Activated naive CD8-positive, alpha-beta T cell treated with anti-CD3 and anti-CD28 coated beads for 36 hours (primary cell): ENCODE measurements around the gene PLA2G4E. TPM values are rescaled to one million over a fixed set of nuclear protein-coding genes. Genes with fewer than 3 reads are reported as not detected.

Experiments used
- DNase-seq: peaks from one replicate; pipeline ENCODE4 v3.0.0; 2021
- H3K27ac Mint-ChIP-seq: one replicate; pipeline ENCODE4 v1.8.0; 2022; ENCODE audit warnings: mild to moderate bottlenecking, moderate library complexity, mixed read lengths
- H3K27me3 Mint-ChIP-seq: one replicate; pipeline ENCODE4 v1.8.0; 2022; ENCODE audit warnings: mild to moderate bottlenecking, mixed read lengths
- H3K36me3 Mint-ChIP-seq: one replicate; pipeline ENCODE4 v1.8.0; 2021; ENCODE audit warnings: mild to moderate bottlenecking, mixed read lengths
- H3K4me1 Mint-ChIP-seq: one replicate; pipeline ENCODE4 v1.8.0; 2021; ENCODE audit warnings: mixed read lengths
- H3K4me3 Mint-ChIP-seq: one replicate; pipeline ENCODE4 v1.8.0; 2022; ENCODE audit warnings: mild to moderate bottlenecking, moderate library complexity, mixed read lengths
- H3K9me3 Mint-ChIP-seq: one replicate; pipeline ENCODE4 v1.8.0; 2022; ENCODE audit warnings: mixed read lengths
- total RNA-seq, 2 experiments: library from RNA; stranded (reverse); gene quantifications; one replicate each; pipeline ENCODE4 v1.2.3, GENCODE V29; 2021

Gene PLA2G4E
- total RNA-seq, 2 experiments from 2014 or later = not detected

GRCh38 chr15:41982133-41982930 lies 38.5 kb downstream of the PLA2G4E start:
- Mint-ChIP-seq H3K27me3 (no peaks in the 10 kb centered on the region), H3K4me3 (no peak overlapping the region), H3K36me3 (no peaks in the 10 kb centered on the region), H3K27ac (no peak overlapping the region), H3K9me3 (no peaks in the 10 kb centered on the region), H3K4me1 (no peaks in the 10 kb centered on the region)
- no peak for DNase-seq

DNA sequence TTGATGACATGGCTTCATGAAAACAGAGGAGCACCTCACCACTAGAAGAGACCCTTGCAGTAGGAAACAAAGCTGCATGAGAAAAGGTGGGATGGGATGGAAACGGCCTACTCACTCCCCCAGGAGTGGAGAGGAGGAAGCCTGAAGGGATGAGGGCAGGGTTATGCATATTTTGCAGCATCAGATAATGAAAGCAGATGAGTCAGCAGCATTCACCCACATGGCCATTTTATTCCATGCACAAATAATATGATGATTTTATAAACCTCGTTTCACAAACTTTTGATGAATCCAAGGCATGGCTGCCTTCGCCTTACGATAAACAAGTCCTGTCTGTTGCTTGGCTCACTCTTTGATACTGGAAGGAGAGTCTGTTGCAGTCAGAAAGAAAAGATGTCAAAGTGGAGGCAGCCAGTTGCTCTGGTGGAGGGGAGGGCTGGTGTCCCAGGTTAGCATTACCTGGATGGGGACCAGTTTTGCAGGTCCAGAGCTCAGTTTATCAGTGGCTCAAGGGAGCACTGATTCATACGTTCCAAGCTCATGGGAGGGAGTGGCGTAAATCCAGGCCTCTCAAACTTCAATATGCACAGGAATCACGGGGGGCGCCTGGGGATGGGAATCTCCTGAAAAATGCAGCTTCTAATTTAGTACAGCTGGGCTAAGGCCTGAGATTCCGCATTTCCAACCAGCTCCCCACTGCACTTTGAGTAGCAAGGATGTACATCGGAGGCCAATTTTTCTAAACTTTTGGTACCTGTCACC lies 39.3 kb downstream of the PLA2G4E start:
- H3K9me3 Mint-ChIP-seq = no peaks in the 10 kb centered on the region
- H3K36me3 Mint-ChIP-seq = no peaks in the 10 kb centered on the region
- no peak for DNase-seq
- H3K4me3 Mint-ChIP-seq = no peak overlapping the region
- H3K4me1 Mint-ChIP-seq = no peaks in the 10 kb centered on the region
- no peaks in the 10 kb centered on the region for H3K27me3 Mint-ChIP-seq
- H3K27ac Mint-ChIP-seq = no peak overlapping the region

GRCh38 chr15:41980654-41981323 lies 40.1 kb downstream of the PLA2G4E start:
- Mint-ChIP-seq H3K9me3 (no peaks in the 10 kb centered on the region), H3K27me3 (peaks cover 2% of the 10 kb centered on the region), H3K4me1 (no peaks in the 10 kb centered on the region), H3K27ac (no peak overlapping the region), H3K36me3 (no peaks in the 10 kb centered on the region), H3K4me3 (no peak overlapping the region)
- no peak for DNase-seq

GRCh38 chr15:41979493-41980266 lies 41.2 kb downstream of the PLA2G4E start:
- H3K27ac Mint-ChIP-seq = no peak overlapping the region
- no peak for DNase-seq

DNA sequence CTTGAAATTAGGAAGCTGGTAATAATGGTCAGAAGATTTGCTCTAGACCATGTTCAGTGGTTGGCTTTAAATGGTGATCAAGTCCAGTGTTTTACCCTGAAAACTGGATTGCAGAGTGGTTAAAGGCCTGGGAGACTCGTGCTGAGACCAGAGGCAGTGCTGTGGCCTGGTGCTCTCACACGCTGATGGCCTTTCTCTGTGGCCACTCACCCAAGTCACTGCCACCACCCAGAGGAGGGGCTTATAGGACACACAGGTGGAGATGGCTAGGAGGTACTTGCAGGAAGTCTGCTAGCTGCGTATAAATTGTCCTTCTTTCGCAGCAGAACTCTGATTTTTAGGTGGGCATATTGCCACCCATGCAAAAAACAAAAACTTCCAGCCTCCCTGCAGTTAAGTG lies 42.3 kb downstream of the PLA2G4E start:
- Mint-ChIP-seq H3K4me1 (peaks cover 3% of the 10 kb centered on the region), H3K9me3 (no peaks in the 10 kb centered on the region), H3K36me3 (no peaks in the 10 kb centered on the region), H3K27me3 (peaks cover 15% of the 10 kb centered on the region), H3K27ac (no peak overlapping the region), H3K4me3 (no peak overlapping the region)
- no peak for DNase-seq

More at GRCh38 chr15:41979493-41980266, 41.2 kb downstream of the PLA2G4E start:
- no peak overlapping the region for H3K4me3 Mint-ChIP-seq
- no peaks in the 10 kb centered on the region for H3K36me3 Mint-ChIP-seq
- H3K9me3 Mint-ChIP-seq = no peaks in the 10 kb centered on the region
- H3K4me1 Mint-ChIP-seq = no peaks in the 10 kb centered on the region
- H3K27me3 Mint-ChIP-seq = peaks cover 7% of the 10 kb centered on the region

DNA sequence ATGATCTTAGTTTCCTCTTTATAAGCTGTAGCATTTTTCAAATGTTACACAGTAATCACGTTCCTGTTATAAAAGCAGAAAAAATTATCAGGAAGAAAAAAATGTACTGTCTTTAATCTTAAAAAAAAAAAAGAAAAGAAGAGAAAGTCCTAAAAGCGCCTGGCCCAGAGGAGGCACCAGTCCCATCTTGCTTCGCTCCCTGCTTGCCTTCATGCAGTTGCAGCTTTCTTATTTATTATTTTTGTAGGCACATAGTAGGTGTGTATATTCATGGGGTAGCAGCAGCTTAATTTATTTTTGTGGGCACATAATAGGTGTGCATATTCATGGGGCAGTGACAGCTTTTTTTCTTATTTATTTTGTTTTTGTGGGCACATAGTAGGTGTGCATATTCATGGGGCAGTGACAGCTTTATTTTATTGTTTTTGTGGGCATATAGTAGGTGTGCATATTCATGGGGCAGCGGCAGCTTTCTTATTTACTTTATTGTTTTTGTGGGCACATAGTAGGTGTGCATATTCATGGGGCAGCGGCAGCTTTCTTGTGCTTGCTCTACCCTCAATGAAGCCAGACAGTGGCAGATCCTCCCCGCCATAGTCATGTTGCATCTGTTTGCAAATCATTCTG lies 43.0 kb downstream of the PLA2G4E start:
- Mint-ChIP-seq H3K36me3 (no peaks in the 10 kb centered on the region), H3K27ac (no peak overlapping the region), H3K4me3 (no peak overlapping the region), H3K9me3 (no peaks in the 10 kb centered on the region), H3K4me1 (peaks cover 5% of the 10 kb centered on the region), H3K27me3 (peaks cover 15% of the 10 kb centered on the region)
- DNase-seq = no peak

GRCh38 chr15:41975669-41976068 lies 45.2 kb downstream of the PLA2G4E start:
- no peaks in the 10 kb centered on the region for H3K9me3 Mint-ChIP-seq

DNA sequence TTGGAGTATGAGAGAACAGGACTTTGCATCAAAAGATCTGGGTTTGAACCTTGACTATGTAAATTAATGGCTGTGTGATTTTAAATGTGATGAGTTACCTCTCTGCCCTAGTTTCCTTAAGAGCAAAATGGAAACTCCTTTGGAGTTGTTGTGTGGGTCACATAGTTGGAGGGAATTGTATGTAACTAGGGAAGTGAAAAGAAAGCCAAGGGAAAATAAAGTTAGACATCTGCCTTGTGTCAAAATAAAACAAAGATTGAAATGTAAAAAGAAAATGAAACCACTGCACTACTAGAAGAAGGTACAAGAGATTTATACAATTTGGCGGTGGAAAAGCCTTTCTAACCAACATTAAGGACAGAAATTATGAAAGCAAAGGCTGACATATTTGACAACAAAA lies 46.8 kb downstream of the PLA2G4E start:
- Mint-ChIP-seq H3K27me3 (peaks cover 15% of the 10 kb centered on the region), H3K4me3 (no peak overlapping the region), H3K9me3 (no peaks in the 10 kb centered on the region), H3K4me1 (peaks cover 29% of the 10 kb centered on the region), H3K27ac (no peak overlapping the region), H3K36me3 (peaks cover 8% of the 10 kb centered on the region)
- DNase-seq = no peak

More at GRCh38 chr15:41975669-41976068, 45.2 kb downstream of the PLA2G4E start:
- Mint-ChIP-seq H3K4me3 (no peak overlapping the region), H3K36me3 (peaks cover 1% of the 10 kb centered on the region), H3K4me1 (peaks cover 15% of the 10 kb centered on the region), H3K27me3 (peaks cover 15% of the 10 kb centered on the region), H3K27ac (no peak overlapping the region)
- no peak for DNase-seq

DNA sequence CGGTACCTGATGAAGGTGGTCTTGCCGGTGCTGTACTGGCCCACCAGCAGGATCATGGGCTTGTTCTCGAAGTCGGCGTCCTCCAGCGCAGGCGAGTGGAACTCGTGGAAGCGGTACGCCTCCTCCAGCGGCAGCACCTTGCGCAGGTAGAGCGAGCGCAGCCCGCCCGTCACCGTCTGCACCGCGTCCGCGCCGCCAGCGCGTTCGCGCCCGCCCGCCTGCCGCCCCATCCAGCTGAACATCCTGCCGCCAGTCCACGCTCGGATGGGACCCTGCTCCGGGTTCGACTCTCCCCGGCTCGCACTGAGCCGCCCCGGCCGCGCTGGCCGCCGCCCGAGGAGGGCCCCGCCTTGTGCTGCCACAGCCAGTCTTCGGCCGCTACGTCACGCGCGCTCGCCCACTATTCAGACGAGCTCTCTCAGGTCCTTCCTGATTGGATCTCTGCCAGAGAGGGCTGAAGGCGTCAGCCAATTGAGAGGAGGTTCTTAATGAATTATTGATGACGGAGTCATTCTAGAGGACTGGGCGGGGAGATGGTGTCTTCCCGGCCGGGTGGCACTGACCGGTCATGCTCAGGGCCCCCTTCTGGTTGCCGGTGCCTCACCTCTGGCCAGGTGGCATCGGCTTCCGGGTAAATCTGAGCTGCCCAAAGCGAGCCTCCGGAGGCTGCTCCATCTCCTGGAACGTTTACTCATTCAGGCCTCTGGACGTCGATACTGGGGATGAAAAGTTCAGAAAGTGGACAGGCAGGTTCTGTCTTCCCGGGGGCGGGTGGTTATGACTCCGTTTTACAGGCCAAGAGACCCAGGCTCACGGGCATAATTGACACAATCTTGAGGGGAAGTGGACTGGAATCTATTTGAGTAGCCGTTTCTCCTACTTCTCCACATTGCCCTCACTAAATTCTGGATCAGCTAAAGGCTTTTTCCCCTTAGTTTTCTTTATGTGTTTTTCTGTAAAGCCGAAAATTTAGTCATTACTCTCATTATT lies 48.3 kb downstream of the PLA2G4E start, which contains the start of gene EHD4:
EHD4 (minus strand) TSS at position 305 of the 990 bp plus-strand sequence; CDS start at position 242, 63 bp downstream.
- Mint-ChIP-seq H3K27me3 (peaks cover 15% of the 10 kb centered on the region), H3K27ac (peak within 1 kb of the TSS; percentile 94), H3K9me3 (no peaks in the 10 kb centered on the region), H3K4me3 (peak within 1 kb of the TSS; percentile 87), H3K4me1 (peaks cover 42% of the 10 kb centered on the region), H3K36me3 (peaks cover 12% of the 10 kb centered on the region)
- peak; percentile 96 for DNase-seq

DNA sequence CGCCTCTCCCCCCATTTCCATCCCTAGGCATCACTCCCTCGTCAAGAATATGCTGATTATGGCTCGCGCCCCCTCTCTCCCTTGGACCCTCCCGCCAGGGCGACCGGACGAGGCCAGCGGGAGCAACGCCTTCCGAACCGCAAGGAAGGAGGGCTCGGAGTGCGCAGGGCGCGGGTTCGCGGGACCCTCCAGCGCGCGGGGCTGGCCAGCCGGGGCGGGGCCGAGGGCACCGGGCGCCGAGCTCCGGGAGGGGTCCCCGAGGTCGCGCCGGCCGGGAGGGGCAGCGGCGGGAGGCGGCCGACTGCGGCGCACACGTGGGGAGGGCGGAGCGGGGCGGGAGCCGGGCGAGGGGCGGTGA lies 49.0 kb downstream of the PLA2G4E start:
- peak overlapping the region; percentile 87 for H3K4me3 Mint-ChIP-seq
- no peak for DNase-seq
- peaks cover 13% of the 10 kb centered on the region for H3K36me3 Mint-ChIP-seq
- H3K9me3 Mint-ChIP-seq = no peaks in the 10 kb centered on the region
- peaks cover 15% of the 10 kb centered on the region for H3K27me3 Mint-ChIP-seq
- H3K27ac Mint-ChIP-seq = peak overlapping the region; percentile 94
- H3K4me1 Mint-ChIP-seq = peaks cover 46% of the 10 kb centered on the region

- peaks cover 15% of the 10 kb centered on the region for H3K27me3 Mint-ChIP-seq
- peak overlapping the region; percentile 94 for H3K27ac Mint-ChIP-seq
- DNase-seq = peak; percentile 84
- H3K4me1 Mint-ChIP-seq = peaks cover 51% of the 10 kb centered on the region
- no peaks in the 10 kb centered on the region for H3K9me3 Mint-ChIP-seq
- peaks cover 13% of the 10 kb centered on the region for H3K36me3 Mint-ChIP-seq
- H3K4me3 Mint-ChIP-seq = peak overlapping the region; percentile 85
Observed at GRCh38 chr15:41971089-41971894, 49.5 kb downstream of the PLA2G4E start.

- H3K4me3 Mint-ChIP-seq = peak overlapping the region; percentile 85
- peaks cover 10% of the 10 kb centered on the region for H3K27me3 Mint-ChIP-seq
- H3K4me1 Mint-ChIP-seq = peaks cover 56% of the 10 kb centered on the region
- no peak for DNase-seq
- H3K9me3 Mint-ChIP-seq = no peaks in the 10 kb centered on the region
- H3K36me3 Mint-ChIP-seq = peaks cover 16% of the 10 kb centered on the region
- peak overlapping the region; percentile 94 for H3K27ac Mint-ChIP-seq
Observed at GRCh38 chr15:41970456-41970855, 50.4 kb downstream of the PLA2G4E start.
